22Rv1 (cell line): ENCODE measurements around the gene GNL2.
"Not testable (repeated sequence)": the region's sequence is repeated elsewhere in the genome, so short reads cannot be mapped to it uniquely, and the experiment has no call there.

ENCODE experiments used
- H3K27ac ChIP-seq: fragments of 450-650 bp; 2 replicates; pipeline ENCODE4 v1.5.1; 2017
- CTCF ChIP-seq: fragments of 450-650 bp; IDR thresholded peaks from 2 replicates; pipeline ENCODE4 v1.5.1; 2017; ENCODE audit warnings: mild to moderate bottlenecking
- ZFX ChIP-seq: fragments of 450-650 bp; IDR thresholded peaks from 2 replicates; pipeline ENCODE4 v1.6.1; 2017; ENCODE audit warnings: antibody characterized with exemption, borderline replicate concordance

The GNL2 gene

GRCh38 chr1:37540036-37540785 lies 55.5 kb downstream of the GNL2 start:
- TF ChIP-seq ZFX = no peak
- no peak overlapping the region for H3K27ac ChIP-seq

GRCh38 chr1:37539154-37539553 lies 56.6 kb downstream of the GNL2 start:
- not testable (repeated sequence) for H3K27ac ChIP-seq

- H3K27ac ChIP-seq = peak overlapping the region; percentile 43
- TF ChIP-seq CTCF (no peak), ZFX (no peak)
These were observed 58.4 kb downstream of the GNL2 start for GRCh38 chr1:37537378-37537777.

GRCh38 chr1:37533317-37534093 lies 62.2 kb downstream of the GNL2 start:
- TF ChIP-seq ZFX = no peak
- TF ChIP-seq CTCF = no peak
- H3K27ac ChIP-seq = peak overlapping the region; percentile 66

- H3K27ac ChIP-seq = not testable (repeated sequence)
These were observed 63.1 kb downstream of the GNL2 start for GRCh38 chr1:37532418-37533156.

GRCh38 chr1:37529888-37530287 lies 65.8 kb downstream of the GNL2 start:
- H3K27ac ChIP-seq = not testable (repeated sequence)

GRCh38 chr1:37519613-37520012 lies 76.1 kb downstream of the GNL2 start:
- TF ChIP-seq CTCF (no peak), ZFX (no peak)
- no peak overlapping the region for H3K27ac ChIP-seq

- not testable (repeated sequence) for H3K27ac ChIP-seq
These were observed 76.8 kb downstream of the GNL2 start for GRCh38 chr1:37518929-37519328.

GRCh38 chr1:37518241-37518640 lies 77.5 kb downstream of the GNL2 start:
- H3K27ac ChIP-seq = not testable (repeated sequence)

GRCh38 chr1:37517569-37517968 lies 78.2 kb downstream of the GNL2 start:
- no peak for TF ChIP-seq ZFX
- no peak for TF ChIP-seq CTCF
- H3K27ac ChIP-seq = no peak overlapping the region
